GM19395 (cell line): Measurements from ENCODE around the gene ANKK1.

Source experiments
- ATAC-seq: cut with Tn5 transposase; IDR thresholded peaks from one replicate; pipeline ENCODE4 v1.9.1; 2021; ENCODE audit warnings: mild to moderate bottlenecking, moderate library complexity; ENCODE audit not compliant: unreplicated experiment

The ANKK1 gene

DNA sequence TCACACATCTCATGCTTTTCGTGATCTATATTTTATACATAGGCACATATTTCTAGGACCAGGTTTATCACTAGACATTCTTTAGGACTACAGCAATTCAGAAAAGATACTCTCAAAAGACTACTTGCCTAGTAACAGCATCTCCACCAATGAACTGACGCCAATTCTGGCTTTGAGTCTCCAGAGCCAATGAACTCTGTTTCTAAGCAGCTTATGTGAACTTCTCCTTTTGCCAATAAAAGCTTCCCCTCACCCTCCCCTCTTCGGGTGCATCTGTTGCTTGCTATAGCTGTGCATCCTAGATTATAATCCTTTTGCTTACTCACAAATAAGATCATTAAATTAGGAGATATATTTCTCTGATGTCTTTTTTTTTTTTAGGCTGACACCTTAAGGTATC is 11.4 kb upstream of the ANKK1 start:
- ATAC-seq: no peak

DNA sequence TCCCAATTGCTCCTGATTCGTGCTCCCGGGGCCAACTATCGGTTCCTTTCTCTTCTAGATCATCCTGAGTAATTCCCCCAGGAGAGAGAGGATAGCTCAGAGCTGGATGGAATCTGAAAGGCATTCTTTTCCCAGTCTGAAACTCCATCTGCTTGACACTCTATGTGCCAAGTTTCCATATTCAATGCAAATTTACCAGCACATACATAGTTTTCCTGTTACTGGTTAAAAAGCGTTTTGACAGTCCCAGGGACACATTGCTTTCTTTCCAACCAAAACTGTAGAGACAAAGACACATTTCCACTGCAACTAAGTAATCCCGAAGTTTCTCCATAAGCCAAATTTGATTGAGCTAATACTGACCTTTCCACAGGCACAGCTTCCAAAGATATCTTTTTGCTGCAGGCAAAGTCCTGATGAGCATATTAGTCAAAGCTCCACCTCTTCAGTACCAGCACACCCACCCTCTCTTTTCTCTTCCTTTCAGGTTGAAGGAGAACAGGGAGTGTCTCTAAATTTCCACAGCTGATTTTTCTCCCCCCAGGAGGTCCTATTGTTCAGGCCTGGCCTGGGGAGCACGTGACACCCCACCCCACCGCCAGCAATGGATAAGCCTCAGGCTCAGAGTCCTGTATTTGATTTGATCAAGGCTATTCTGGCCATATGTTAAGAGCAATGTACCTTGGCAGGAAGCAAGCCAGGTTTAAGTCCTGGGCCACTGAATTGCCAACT is 9.7 kb upstream of the ANKK1 start:
- ATAC-seq: no peak

DNA sequence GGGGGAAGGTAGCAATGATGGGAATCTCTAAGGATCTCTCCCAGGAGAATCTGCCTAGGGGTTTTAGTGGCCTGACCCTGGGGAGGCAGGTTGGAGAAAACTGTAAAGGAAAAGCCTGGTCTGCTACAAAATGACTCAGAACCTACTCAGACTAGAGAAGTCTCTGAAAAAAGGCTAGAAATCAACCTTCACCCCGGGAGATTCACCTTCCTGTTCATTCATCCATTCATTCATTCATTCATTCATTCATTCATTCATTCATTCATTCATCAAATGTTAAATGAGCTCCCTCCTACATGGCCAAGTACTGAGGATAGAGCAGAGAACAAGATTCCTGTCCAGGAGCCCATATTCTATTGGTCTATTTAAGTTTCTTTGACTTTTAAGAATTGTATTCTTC is 8.9 kb upstream of the ANKK1 start:
- no peak for ATAC-seq

DNA sequence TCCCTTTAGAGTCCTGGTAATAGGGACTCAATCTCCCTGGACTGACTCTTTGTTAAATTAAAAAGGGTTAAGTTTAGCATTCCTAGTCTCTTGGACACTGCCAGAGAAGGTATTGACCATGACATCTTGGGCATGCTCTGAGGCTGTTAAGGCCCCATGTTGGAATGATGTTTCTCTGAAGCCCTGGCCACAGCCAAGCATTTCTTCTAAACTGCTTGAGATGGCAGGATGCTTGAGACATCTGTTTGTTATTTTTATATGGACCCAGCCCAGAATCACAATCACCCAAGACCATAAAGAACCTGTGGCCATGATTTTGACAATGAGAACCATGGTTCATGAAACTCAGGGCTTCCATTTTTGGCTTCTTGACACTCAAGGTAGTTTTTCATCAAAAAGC is 5.5 kb upstream of the ANKK1 start:
- ATAC-seq: no peak

DNA sequence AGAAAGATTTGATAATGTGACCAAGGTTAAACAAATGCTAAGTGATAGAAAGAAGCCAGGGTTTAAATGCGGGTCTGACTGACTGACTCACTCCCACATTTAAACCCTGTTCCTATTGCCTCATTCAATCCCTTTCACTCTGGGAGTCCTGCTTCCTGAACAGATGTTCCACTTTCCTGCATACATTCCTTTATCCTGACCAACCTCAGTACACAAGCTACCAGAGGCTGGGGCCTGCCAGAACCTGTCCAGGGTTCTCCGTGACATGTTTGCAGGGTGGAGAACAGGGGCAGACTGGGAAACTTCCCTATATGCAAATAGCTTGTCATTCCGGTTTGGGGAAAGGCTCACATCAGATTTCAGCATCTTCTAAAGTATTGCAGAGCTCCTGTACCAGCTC is 3.0 kb upstream of the ANKK1 start:
- no peak for ATAC-seq

DNA sequence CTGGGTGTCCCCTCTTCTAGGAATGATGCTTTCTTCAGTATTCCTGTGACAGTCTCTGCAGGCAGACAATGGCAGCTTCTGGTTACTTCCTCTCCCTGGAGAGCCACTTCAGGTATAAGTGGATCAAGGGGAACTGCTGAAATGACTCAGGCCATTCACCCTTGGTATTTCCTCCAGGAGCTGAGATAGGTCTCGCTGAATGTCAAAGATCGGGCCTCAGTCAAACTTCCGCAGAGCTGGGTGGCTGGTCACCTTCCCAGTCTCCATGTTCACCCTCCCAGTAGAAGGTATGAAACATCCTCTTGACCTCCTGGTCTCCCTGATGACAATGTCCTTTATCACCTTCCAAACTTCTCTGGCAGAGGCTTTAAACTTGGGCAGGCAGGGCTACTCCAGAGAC is 1.8 kb upstream of the ANKK1 start:
- no peak for ATAC-seq

DNA sequence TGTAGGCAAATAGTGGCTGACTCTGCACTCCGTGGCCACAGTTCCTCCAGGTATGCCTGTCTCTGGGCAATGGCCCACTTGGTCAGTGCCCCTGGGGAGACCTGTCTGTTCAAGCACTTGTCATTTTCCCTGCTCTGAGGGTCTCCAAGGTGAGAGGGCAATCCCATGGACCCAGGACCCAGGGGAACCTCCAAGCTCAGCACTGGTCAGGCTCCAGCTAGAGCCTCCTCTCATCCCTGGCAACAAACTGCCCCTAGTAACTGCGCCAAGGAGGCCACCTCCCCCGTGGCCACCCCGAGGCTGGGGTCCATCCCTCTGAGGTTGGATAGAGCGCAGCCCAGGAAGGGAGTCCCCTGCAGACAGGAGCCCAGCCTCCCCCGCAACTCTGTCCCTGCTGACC is 713 bp upstream of the ANKK1 start:
- ATAC-seq: no peak

DNA sequence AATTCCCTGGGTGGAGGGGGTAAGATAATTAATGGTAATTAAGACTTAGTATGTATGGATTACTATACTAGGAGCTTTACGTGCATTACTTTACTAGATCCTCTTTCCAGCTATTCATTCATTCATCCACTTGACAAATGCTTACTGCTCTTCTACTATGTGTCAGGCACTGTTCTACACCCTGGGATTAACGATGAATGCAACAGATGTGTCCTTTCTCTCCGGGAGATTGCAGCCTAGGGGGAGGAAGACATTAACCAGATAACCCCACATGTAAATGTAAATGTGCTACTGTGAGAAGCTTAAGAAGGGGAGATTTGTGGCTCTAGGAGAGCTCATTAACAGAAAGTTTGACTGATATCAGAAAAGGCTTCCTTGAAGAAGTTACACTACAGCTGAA is 1.7 kb downstream of the ANKK1 start:
- ATAC-seq: no peak

DNA sequence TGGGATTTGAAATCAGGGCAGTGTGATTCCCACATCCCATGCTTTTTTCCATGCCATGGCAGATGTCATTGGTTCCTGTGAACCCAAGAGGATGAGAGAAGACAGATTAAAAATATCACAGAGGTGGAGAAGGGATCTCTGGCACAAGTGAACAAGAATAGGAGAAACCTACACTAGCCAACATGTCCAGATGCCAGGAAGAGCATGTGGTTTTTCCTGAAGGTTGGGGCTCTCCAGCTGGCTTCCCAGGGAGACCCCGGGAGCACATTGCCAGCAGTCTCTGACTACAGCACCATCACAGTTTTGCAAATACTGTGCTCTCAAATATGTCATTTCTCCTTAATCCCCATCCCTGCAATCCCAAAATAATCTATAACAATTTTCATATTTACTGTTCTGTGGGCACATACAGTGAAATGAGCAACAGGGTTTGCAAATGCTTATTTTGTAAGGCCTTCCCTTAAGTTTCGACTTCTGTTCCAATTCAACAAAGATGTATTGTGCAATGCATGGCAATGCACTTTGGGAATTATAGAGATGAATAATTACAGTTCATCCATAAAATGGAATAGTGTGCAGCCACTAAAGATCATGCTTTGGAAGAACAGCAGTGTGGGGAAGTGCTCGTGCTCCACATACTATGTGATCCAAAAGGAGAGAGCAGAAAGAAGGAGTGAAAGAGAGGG is 4.8 kb downstream of the ANKK1 start:
- no peak for ATAC-seq

DNA sequence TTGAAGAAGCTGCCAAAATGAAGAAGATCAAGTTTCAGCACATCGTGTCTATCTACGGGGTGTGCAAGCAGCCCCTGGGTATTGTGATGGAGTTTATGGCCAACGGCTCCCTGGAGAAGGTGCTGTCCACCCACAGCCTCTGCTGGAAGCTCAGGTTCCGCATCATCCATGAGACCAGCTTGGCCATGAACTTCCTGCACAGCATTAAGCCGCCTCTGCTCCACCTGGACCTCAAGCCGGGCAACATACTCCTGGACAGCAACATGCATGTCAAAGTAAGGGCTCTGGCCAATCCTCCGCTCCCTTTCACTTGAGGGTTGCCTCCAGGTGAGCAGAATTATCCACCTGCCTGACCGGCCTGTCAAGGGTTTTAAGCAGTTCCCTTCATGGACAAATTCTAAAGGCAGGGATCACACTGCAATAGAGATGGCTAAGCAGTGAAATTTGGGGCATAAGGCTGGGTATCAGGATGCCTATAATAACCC is 6.0 kb downstream of the ANKK1 start:
- no peak for ATAC-seq

DNA sequence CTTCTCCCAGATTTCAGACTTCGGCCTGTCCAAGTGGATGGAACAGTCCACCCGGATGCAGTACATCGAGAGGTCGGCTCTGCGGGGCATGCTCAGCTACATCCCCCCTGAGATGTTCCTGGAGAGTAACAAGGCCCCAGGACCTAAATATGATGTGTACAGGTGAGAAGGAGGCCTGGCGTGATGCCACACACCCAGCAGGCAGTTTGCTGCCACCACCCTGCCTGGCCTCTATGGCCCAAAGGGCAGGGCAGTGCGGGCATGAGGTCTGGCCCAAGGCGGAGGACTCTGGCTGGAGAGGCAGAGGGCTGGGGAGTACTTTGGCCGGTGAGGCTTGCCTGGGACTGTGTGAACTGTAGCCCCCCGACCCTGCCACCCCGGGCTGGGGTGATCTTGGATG is 7.3 kb downstream of the ANKK1 start:
- no peak for ATAC-seq

DNA sequence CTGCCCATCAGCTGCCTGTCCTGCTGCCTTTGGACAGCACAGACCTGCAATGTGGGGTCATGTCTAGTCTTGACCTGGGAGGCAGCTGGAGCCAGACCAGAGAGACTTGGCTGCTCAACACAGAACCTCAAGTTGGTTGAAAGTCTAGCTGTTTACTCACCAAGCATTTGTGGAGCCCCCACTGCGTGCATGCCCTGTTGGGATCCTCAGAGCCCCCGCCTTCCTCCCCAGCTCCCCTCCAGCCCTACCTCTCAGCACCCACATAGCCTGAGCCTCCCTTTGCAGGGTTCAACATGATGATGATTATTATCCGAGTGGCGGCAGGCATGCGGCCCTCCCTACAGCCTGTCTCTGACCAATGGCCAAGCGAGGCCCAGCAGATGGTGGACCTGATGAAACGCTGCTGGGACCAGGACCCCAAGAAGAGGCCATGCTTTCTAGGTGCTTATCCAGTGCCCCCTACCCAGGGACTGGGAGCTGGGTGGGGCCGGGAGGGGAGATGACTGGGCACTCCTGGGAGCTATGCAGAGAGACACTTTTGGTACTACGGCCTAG is 8.3 kb downstream of the ANKK1 start:
- no peak for ATAC-seq

DNA sequence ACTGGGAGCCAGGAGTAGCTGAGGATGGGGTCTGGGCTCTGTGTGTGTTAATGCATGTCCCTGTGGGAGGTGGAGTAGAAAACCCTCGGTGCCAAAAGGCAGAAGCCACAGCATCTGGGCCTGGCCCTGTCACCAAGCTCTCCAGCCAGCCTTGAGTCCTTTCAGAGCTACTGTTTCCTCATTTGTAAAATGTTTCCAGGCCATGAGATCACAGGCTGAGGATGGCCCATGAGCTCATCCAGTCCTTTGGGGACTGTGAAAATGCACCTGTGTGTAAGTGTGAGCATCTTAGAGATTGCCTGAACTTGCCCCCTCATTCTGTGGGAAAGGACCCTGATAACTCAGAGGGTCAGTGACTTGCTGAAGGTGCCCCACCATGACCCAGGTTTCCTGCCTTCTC is 9.1 kb downstream of the ANKK1 start:
- ATAC-seq: no peak

DNA sequence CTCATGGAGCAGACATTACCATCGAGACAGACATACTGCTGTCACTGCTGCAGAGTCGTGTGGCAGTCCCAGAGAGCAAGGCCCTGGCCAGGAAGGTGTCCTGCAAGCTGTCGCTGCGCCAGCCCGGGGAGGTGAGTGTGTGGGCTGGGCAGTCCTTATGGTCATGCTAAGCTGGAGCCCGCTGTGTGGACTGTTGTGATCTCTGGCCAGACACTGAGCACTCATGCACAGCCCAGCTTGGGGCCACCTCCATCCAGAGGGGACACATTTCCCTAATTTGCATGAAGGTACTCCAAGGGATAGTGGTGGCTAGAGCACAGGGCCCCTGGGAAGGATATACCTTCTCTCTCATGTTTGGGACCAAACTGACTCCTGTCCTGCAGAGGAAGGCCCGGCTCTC is 9.6 kb downstream of the ANKK1 start:
- ATAC-seq: no peak

DNA sequence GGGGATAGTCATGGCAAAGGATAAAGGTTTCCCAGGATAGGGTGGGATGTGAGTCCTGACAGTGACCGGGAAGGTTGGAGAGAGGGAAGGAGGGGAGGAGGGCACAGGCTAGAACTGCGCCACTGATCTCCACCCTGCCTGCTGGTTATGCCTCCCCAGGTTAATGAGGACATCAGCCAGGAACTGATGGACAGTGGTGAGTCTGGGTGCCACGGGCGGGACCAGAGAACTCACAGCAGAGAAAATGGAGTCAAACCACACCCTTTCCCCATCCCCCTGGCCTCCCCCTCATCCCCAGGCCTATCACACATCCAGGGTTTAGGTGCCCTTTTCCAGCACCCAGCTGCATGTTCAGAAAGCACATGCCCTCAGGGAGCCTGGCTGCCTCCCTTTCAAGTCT is 10.2 kb downstream of the ANKK1 start:
- ATAC-seq: no peak

DNA sequence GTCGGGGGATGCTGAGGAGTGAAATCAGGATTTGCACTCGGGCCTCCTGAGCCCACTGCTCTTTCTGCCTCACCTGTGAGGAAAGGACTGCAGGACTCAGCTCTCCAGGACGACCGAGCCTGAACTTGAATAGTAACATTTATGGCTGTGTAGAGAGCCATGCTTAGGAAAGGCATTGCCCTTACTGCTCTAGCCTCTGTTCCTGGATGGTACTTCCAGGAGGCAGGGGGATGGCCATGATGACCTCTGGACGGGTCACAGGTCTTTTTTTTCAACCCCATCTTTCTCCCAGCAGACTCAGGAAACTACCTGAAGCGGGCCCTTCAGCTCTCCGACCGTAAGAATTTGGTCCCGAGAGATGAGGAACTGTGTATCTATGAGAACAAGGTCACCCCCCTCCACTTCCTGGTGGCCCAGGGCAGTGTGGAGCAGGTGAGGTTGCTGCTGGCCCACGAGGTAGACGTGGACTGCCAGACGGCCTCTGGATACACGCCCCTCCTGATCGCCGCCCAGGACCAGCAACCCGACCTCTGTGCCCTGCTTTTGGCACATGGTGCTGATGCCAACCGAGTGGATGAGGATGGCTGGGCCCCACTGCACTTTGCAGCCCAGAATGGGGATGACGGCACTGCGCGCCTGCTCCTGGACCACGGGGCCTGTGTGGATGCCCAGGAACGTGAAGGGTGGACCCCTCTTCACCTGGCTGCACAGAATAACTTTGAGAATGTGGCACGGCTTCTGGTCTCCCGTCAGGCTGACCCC is 11.3 kb downstream of the ANKK1 start:
- no peak for ATAC-seq

DNA sequence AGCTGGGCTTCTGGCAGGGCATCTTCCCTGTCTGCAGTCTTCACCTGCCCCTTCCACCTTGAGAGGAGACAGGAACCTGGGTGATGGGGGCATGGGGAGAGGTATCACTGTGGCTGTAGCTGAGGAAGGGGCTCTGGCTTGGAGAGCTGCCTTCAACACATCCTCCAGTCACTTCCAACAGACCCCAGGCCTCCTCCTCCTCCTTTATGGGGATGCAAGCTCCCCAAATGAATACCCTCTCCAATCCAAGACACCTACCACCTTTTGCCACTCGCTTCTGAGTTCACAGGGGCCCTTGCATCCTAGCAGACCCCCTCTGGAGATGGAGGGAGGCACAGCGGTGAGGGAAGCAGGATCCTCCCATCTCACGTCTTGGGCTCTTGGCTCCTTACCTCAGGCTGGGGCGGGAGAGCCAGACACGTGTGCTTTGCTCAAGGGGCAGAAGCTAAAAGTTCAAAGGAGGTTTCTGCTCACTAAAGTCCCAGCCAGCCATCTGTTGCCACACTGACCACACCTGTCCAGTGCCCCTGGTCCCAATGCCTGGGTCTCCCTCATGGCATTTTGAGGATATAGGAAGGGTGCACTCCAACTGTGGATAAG is 13.2 kb downstream of the ANKK1 start:
- ATAC-seq: no peak

DNA sequence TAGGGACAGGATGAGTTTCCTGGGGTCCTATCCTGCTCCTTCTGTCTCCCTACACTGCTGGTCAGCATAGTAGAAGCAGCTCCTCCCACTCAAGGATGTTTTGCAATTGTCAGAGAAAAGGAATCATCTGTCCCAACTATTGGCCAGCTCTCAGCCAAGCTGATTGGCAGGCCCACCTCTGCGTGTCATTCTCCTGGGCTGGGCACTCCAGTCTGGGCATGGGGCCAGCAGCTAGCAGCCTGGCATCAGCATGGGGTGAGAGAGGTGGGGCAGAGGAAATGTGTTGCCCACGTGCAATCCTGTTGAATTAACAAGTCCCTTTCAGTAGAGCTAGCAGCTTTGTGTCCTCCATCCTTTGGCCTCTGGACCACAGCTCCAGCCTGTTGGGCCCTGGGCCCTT is 14.1 kb downstream of the ANKK1 start:
- ATAC-seq: no peak

DNA sequence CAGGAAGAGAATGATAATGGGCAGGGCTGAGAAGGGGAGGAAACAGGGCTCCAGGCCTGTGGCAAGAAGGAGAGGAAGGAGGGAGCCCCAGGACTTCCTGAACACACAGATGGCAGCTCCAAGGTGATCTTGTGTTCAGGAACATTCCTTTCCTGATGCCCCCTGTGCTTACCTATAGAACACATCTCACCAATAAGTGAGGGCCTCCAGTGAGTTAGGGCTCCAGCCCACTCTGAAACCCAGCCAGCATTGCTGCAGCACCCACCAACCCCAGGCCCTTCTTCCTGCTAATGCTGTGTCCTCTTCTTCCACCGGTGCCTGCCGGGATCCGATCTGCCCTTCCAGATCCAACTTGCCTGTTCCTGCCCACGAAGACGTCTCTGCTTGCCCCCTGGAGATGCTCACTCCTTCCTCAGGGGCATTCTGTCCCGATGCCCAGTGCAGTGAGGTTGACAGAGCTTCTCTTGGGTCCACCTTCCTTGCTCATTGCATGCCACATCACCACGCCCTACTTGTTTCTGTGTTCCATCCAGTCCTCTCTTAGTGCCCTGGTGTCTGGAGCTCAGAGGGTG is 17.4 kb downstream of the ANKK1 start:
- ATAC-seq: no peak

DNA sequence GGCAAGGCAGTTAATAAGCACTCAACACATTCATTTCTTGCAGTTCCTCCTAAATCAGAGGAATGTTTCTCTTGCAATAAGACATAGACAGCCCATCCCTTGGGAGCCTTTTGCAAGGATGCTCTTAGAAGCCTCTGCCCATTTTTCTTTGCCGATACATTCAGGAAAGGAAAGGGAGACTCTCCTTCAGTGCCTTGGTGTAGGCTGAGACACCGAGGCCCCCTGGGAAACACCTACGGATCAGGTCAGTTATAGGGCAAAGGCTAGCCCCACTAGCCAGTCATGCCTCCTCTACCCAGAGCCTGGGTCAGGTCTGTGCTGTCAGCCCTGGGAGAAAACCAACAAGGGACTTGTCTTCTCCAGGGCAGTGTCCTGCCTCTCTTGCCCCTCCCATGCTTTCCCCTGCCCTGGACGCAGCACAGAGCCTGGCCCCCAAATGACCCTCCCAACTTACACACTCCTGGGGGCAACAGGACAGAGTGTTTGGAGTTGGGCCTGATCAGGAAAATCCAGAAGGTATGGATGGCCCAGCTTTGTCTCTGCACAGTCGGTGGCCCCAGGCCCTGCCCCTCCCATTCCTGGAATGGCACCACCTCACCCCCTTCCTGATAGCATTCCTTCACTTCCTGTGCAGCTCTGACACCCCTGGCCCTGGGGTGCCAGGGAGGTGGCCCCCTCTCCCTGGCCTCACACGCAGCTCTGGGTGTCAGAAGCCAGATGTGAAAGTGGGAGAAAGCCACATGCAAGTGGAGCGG is 18.3 kb downstream of the ANKK1 start:
- no peak for ATAC-seq
